Left forelimb (tissue), 1 donor: ENCODE results near the gene BHLHA15.

ENCODE experiments used
- DNase-seq: peaks from one replicate; pipeline ENCODE4 v3.0.0-alpha.2; 2018; ENCODE audit warnings: low spot score

The BHLHA15 gene

GRCh38 chr7:98225913-98226614 is 14.8 kb downstream of the BHLHA15 start:
- no peak for DNase-seq

GRCh38 chr7:98227939-98228338 is 16.7 kb downstream of the BHLHA15 start:
- DNase-seq: no peak

DNA sequence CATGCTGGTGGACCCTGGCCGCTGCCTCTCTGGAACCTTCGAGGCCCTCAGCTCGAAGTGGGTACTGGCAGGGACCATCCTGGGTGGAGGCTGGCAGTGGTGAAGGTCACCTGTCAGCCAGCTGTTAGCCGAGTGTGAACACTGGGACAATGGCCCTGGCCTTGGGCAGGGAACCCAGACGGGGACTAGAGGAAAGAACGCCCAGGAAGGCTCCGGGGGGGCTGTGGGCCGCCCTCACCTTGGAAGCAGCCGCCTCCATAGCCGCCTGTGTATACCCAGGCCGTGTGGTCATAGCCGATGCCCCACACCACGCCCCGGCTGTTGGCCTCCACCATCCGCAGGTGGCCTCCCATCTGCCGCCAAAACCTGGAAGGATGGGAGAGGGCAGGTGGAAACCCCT is 17.6 kb downstream of the BHLHA15 start:
- DNase-seq: no peak

DNA sequence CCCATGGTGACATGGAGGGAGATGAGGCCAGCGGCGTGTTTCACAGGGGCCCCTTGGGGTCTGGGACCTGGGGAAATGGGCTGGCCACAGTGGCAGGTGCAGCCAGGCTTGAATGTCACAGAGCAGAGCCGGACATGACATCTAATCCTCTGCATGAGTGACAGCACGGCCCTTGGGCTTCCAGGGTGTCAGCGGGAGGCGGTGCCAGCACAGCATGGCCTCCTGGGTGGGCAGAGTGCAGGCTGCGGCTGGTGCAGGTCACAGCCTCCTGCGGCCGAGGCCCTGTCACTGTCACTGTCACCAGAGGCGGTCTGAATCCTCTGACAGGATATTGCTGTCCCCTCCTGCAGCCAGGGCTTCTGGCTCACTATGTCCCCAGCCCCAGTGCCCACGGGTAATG is 18.2 kb downstream of the BHLHA15 start:
- DNase-seq: no peak

GRCh38 chr7:98229991-98230745 is 18.9 kb downstream of the BHLHA15 start:
- DNase-seq: no peak

DNA sequence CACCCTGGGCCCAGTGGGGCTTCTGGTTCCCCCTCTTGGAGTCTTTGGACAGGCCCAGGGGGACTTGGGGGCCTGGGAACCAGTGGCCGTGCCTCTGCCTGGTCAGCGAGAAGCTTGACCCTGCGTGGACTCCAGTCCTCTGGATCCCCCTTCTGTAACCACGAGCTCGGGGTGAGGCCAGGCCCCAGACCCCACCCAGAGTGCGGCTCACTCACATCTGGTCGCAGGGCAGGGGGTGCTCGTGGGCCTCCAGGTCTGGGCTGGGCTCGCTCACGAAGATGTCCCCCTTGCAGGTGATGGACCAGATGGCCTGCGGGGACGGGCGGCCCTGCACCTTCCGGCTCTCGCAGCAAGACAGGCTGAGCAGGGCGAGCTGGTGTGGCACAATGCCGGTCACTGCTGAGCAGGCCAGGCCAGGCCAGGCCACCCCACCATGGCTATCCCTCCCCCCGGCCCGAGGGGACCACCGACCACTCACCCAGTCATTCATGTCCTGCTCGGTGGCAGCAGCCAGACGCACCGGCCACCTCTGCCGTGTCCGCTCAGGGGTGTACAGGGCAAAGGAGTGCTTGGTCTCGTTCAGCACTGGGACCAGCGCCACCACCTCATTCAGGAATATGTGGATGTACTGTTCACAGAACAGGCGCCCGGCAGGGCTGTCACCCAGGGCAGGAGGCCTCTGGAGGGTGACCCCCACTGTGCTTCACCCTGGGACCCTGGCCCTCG is 19.7 kb downstream of the BHLHA15 start:
- DNase-seq: peak; percentile 55

DNA sequence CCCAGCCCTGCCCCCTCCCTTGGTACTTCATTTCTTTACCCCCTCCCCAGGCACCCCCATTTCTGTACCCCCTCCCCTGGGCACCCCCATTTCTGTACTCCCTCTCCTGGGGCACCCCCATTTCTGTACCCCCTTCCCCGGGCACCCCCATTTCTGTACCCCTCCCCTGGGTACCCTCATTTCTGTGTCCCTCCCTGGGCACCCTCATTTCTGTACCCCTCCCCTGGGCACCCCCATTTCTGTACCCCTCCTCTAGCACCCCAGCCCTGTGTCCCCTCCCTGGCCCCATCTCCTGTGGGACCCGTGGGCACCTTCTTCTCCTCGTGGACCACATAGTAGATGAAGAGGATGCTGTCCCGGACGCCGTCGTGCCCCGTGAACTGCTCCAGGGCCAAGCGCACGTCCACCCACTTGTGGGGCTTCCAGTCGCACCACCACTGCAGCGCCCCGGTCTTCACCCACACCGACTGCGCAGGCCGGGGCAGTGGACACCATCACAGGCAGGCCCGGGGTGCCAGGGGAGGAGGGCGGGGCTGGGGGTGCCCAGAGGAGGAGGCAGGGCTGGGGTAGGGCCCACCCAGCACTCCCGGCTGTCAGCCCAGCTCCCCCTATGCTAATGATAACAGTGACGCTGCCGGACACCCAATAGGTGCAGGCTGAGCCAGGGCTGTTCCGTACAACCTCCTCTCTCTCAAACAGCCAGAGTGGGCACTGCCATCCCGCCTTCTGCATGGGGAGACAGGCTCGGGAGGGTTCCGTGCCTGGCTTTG is 20.4 kb downstream of the BHLHA15 start:
- DNase-seq: peak; percentile 61

DNA sequence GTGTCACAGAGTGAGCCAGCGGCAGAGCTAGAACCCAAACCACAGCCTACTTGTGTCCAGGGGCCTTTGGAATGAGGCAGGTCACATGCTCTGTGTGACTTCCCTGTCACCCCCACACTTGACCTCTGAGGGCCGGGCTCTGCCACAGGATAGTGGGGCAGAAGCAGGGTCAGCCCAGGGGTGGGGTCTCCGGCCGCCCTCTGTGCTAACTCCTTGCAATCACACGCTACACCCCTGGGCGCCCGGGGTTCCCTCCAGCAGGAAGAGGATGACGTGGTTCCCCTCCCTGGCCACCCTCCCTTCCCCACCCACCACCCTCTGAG is 21.0 kb downstream of the BHLHA15 start:
- DNase-seq: no peak

DNA sequence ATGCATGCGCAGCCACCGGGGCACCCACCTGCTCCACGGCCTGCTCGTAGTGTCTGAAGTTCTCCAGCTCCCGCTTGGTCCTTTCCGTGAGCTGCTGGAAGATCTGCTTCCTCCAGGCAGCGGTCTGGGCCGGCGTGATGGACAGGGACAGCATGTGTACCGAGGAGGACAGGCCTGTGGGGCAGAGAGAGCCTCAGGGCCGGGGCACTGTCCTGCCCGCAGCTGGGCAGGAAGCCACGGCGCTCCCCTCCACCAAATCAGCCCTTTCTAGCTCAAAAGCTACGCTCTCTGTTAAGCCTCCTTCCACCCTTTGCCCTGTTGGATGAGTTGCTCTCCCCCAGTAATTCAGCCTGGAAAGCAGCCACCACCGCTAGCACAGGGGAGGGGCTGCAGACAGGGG is 21.6 kb downstream of the BHLHA15 start:
- peak; percentile 59 for DNase-seq

GRCh38 chr7:98233219-98234070 is 22.2 kb downstream of the BHLHA15 start:
- peak; percentile 62 for DNase-seq

- DNase-seq: no peak
Measured at GRCh38 chr7:98234429-98235147, 23.3 kb downstream of the BHLHA15 start.

- DNase-seq: no peak
Measured at GRCh38 chr7:98235901-98236300, 24.7 kb downstream of the BHLHA15 start.

GRCh38 chr7:98236355-98237185 is 25.3 kb downstream of the BHLHA15 start:
- DNase-seq: peak; percentile 56

- DNase-seq: no peak
Measured at GRCh38 chr7:98238076-98238475, 26.8 kb downstream of the BHLHA15 start.

- DNase-seq: no peak
Measured at GRCh38 chr7:98238976-98239375, 27.7 kb downstream of the BHLHA15 start.

- DNase-seq: no peak
Measured at GRCh38 chr7:98240961-98241673, 29.9 kb downstream of the BHLHA15 start.

DNA sequence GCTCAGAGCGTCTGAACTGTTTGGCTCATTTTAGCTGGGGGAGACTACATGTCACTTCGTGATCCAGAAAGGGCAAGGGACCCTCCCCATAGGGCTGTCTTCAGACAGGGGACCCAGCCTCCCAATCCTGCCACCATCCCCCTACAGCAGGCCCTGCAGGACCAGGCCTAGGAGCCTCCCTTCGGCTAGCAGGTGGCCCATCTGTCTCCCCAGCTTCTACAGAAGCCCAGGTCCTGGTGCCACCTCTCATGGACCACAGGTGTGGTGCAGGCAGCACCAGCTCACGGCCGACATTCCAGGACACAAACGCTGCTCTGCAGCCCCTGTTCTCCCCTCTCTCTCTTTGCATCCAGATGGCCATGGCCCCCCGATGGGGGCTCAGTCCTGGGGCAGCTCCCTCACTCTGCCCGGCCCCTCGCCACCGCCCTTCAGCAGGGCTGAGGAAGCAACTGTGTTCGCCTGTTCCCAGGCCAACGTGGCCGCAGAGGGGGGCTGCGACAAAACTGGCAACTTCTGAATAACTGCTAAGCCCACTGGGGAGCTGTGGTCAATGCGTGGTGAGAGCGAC is 30.5 kb downstream of the BHLHA15 start:
- no peak for DNase-seq

DNA sequence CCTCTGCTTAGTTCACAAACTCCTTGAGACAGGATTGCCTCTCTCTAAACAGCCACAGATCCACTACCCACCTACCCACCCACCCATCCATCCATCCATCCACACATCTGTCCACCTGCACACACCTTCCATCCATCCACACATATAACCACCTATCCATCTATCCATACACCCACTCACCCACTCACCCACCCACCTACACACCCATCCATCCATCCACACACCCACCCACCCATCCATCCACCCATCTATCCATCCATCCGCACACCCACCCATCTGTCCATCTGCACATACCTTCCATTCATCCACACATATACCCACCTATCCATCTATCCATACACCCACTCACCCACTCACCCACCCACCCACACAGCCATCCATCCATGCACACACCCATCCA is 31.1 kb downstream of the BHLHA15 start:
- no peak for DNase-seq

GRCh38 chr7:98242934-98243333 is 31.7 kb downstream of the BHLHA15 start:
- no peak for DNase-seq
